Caco-2 (cell line): ENCODE data around the gene F5. TPM values are rescaled to one million over a fixed set of nuclear protein-coding genes. Genes with fewer than 3 reads are reported as not detected.

Experiments used
- BruUV-seq: library from RNA; stranded (reverse); fragments of 400-500 nt; replicated peaks from 2 replicates; lab custom pipeline; 2021; lab: Mats Ljungman, UMichigan
- CTCF ChIA-PET: fragments of 300-600 bp; sonication (Branson Sonifier 250); formaldehyde crosslinking; loops from one replicate; lab custom pipeline; 2022; ENCODE audit warnings: antibody characterized with exemption; lab: Charles Lee
- POLR2A ChIA-PET: fragments of 300-600 bp; sonication (Branson Sonifier 250); formaldehyde crosslinking; loops from one replicate; lab custom pipeline; 2022; ENCODE audit warnings: antibody characterized with exemption; lab: Charles Lee
- DNase-seq, 2 experiments: peaks; one replicate each; pipeline versions ENCODE4 v3.0.0 to v3.0.0-alpha.2; 2020 to 2022
- H3K27me3 ChIP-seq: replicated peaks from 2 replicates; pipeline ENCODE4 v1.6.0; 2011; ENCODE audit warnings: low read length; ENCODE audit not compliant: control insufficient read depth, insufficient read depth
- H3K36me3 ChIP-seq: 2 replicates; pipeline ENCODE4 v1.5.1; 2011; ENCODE audit warnings: low read length; ENCODE audit not compliant: control insufficient read depth, insufficient read depth
- H3K4me1 ChIP-seq: fragments of 250-450 bp; sonication (Bioruptor Pico); 2 replicates; pipeline ENCODE4 v1.5.1; 2020; ENCODE audit warnings: mild to moderate bottlenecking
- H3K4me3 ChIP-seq: 2 replicates; pipeline ENCODE4 v1.5.1; 2011; ENCODE audit warnings: low read depth, mild to moderate bottlenecking, control low read depth, low read length
- H3K9me3 ChIP-seq: fragments of 250-450 bp; sonication (Bioruptor Pico); 2 replicates; pipeline ENCODE4 v1.5.1; 2020; ENCODE audit warnings: mild to moderate bottlenecking, moderate library complexity
- H3K27ac Mint-ChIP-seq: one replicate; pipeline ENCODE4 v1.8.0; 2022; ENCODE audit warnings: mixed read lengths; ENCODE audit not compliant: unreplicated experiment
- H3K27me3 Mint-ChIP-seq: one replicate; pipeline ENCODE4 v1.8.0; 2022; ENCODE audit warnings: mixed read lengths; ENCODE audit not compliant: insufficient read depth, unreplicated experiment
- H3K36me3 Mint-ChIP-seq: one replicate; pipeline ENCODE4 v1.8.0; 2022; ENCODE audit warnings: mild to moderate bottlenecking, mixed read lengths; ENCODE audit not compliant: insufficient read depth, unreplicated experiment
- H3K4me1 Mint-ChIP-seq: one replicate; pipeline ENCODE4 v1.8.0; 2022; ENCODE audit warnings: low read depth, mixed read lengths; ENCODE audit not compliant: unreplicated experiment
- H3K4me3 Mint-ChIP-seq: one replicate; pipeline ENCODE4 v1.8.0; 2022; ENCODE audit warnings: mild to moderate bottlenecking, moderate library complexity, mixed read lengths; ENCODE audit not compliant: unreplicated experiment
- H3K9me3 Mint-ChIP-seq: one replicate; pipeline ENCODE4 v1.8.0; 2022; ENCODE audit warnings: mixed read lengths; ENCODE audit not compliant: unreplicated experiment
- CTCF ChIP-seq, 2 experiments: fragments of 200-600 bp in 1 of 2; IDR thresholded peaks; 1 replicate in 1 of 2; 2 replicates in 1 of 2; pipeline versions ENCODE4 v1.5.1 to v1.8.0; 2011 to 2022; ENCODE audit warnings: antibody characterized with exemption in 1 of 2, control low read depth in 1 of 2, inconsistent platforms in 1 of 2, low read depth in 1 of 2, low read length in 1 of 2, mild to moderate bottlenecking in 1 of 2, moderate library complexity in 1 of 2; ENCODE audit not compliant: insufficient read depth in 1 of 2, severe bottlenecking in 1 of 2, unreplicated experiment in 1 of 2
- intact Hi-C: fragments of 100-400 bp; cut with micrococcal nuclease; formaldehyde crosslinking; loops from one replicate; pipeline ENCODE4 v1.10.0; 2022; ENCODE audit not compliant: unreplicated experiment
- total RNA-seq: library from RNA; stranded (reverse); gene quantifications from 2 replicates; pipeline ENCODE4 v1.2.3, GENCODE V29; 2022

The F5 gene
- total RNA-seq, 1 experiment from 2014 or later: 0.50 TPM

DNA sequence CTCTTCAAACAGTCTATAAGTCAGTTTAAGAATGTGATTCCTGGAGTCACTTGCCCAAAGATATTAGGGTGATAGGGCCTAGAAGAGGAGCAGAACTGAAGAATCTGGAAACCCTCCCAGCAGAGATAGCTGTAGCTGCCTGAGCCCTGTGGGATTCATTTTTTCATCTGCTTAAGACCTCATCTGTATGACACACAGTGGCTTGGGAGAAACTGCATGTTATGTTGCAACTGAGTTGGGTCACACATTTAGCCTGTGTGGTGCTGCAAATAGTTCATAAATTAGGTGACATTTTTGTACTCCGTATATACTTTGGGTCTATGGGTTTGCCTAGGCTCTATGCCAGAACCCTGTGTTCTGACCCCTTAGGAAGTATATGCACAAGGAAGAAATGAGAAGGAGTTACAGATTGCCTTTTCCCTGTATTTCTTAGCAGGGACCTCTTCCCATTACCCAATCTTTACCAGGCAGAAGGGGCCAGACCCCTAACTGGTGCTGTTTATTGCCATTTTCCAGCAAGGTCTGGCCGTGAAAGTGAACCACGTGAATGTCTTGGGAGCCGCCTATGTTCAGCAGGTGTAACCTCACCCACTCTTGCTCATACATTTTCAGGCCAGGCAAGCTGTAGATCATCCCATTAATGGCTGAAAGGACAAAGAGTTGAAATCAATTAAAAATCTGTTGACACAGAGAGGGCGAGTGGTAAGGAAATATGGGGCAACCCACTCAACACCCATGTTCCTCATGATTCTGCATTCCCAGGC is 58.6 kb downstream of the F5 start:
- no peaks in the 10 kb centered on the region for H3K36me3 ChIP-seq
- Mint-ChIP-seq H3K4me1 (peaks cover 56% of the 10 kb centered on the region), H3K27ac (peak overlapping the region; percentile 98), H3K4me3 (no peak overlapping the region), H3K27me3 (no peaks in the 10 kb centered on the region), H3K9me3 (no peaks in the 10 kb centered on the region), H3K36me3 (peaks cover 8% of the 10 kb centered on the region)
- ChIA-PET POLR2A (interaction anchor here (2.3 kb wide), 1 partner anchor 42 kb away, joined by 14 read pairs; the partner anchor contains the start of gene SLC19A2), CTCF (no interaction called here)
- H3K4me3 ChIP-seq: no peak overlapping the region
- no peak for DNase-seq
- peaks cover 59% of the 10 kb centered on the region for H3K4me1 ChIP-seq
- no peak for TF ChIP-seq CTCF (IDR thresholded peaks at IDR 0.05; ENCODE audit: insufficient read depth in 1 of 2, low read depth in 1 of 2, low read length in 1 of 2, severe bottlenecking in 1 of 2, unreplicated experiment in 1 of 2)
- H3K9me3 ChIP-seq: no peaks in the 10 kb centered on the region
- intact Hi-C loops: loop anchor here (5.0 kb wide), 1 partner anchor 60 kb away; no protein-coding TSS in a partner anchor
- BruUV-seq: no TSS peak
- H3K27me3 ChIP-seq: no peaks in the 10 kb centered on the region

DNA sequence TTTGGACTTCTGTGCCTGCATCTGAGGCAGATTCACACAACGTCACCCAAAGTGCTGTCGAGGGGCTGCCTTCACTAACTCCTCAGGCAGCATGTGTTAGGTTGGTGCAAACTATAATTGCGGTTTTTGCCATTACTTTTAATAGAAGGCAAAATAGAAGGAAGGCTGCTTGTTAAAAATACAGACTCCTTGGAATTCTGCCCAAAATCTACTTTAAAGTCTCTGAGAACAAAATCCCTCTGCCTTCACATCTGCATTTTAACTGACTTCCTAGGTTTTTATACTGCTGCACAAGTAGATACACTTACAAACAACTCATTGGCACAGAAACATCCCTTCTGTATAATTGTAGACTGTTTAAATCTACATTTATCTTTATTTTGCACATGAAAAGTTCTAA is 59.3 kb downstream of the F5 start:
- Histone ChIP-seq H3K4me3 (no peak overlapping the region), H3K4me1 (peaks cover 59% of the 10 kb centered on the region), H3K9me3 (no peaks in the 10 kb centered on the region), H3K36me3 (no peaks in the 10 kb centered on the region), H3K27me3 (no peaks in the 10 kb centered on the region)
- peaks cover 8% of the 10 kb centered on the region for H3K36me3 Mint-ChIP-seq
- ChIA-PET POLR2A (no interaction called here), CTCF (no interaction called here)
- no peaks in the 10 kb centered on the region for H3K9me3 Mint-ChIP-seq
- peaks cover 56% of the 10 kb centered on the region for H3K4me1 Mint-ChIP-seq
- TF ChIP-seq CTCF (IDR thresholded peaks at IDR 0.05; ENCODE audit: insufficient read depth in 1 of 2, low read depth in 1 of 2, low read length in 1 of 2, severe bottlenecking in 1 of 2, unreplicated experiment in 1 of 2): no peak
- no peaks in the 10 kb centered on the region for H3K27me3 Mint-ChIP-seq
- no peak overlapping the region for H3K4me3 Mint-ChIP-seq
- DNase-seq: no peak
- BruUV-seq: no TSS peak
- H3K27ac Mint-ChIP-seq: no peak overlapping the region
- intact Hi-C loops: loop anchor here (5.0 kb wide), 1 partner anchor 60 kb away; no protein-coding TSS in a partner anchor

- peaks cover 57% of the 10 kb centered on the region for H3K4me1 ChIP-seq
- TF ChIP-seq CTCF (IDR thresholded peaks at IDR 0.05; ENCODE audit: insufficient read depth in 1 of 2, low read depth in 1 of 2, low read length in 1 of 2, severe bottlenecking in 1 of 2, unreplicated experiment in 1 of 2): no peak
- no peaks in the 10 kb centered on the region for H3K9me3 ChIP-seq
- POLR2A ChIA-PET: no interaction called here
- H3K4me3 Mint-ChIP-seq: no peak overlapping the region
- H3K4me1 Mint-ChIP-seq: peaks cover 57% of the 10 kb centered on the region
- H3K27me3 ChIP-seq: no peaks in the 10 kb centered on the region
- no TSS peak for BruUV-seq
- CTCF ChIA-PET: no interaction called here
- peaks cover 8% of the 10 kb centered on the region for H3K36me3 Mint-ChIP-seq
- H3K36me3 ChIP-seq: no peaks in the 10 kb centered on the region
- intact Hi-C loops: loop anchor here (5.0 kb wide), 1 partner anchor 59 kb away; no protein-coding TSS in a partner anchor
- DNase-seq: no peak
- H3K27me3 Mint-ChIP-seq: no peaks in the 10 kb centered on the region
- no peak overlapping the region for H3K27ac Mint-ChIP-seq
- H3K9me3 Mint-ChIP-seq: no peaks in the 10 kb centered on the region
- no peak overlapping the region for H3K4me3 ChIP-seq
These were observed 60.0 kb downstream of the F5 start for GRCh38 chr1:169526120-169526832.
